SK-N-SH (cell line): ENCODE measurements around the gene EIF4G2. TPM values are rescaled to one million over a fixed set of nuclear protein-coding genes. Genes with fewer than 3 reads are reported as not detected.
A peak's percentile ranks its signal among the peaks of the same experiment; 100 is the strongest.

Source experiments
- CTCF ChIA-PET: fragments of 300-600, 350-600 bp; formaldehyde crosslinking; extraction: SDS; loops from one replicate; lab custom pipeline; 2021; lab: Yijun Ruan, JAX
- POLR2A ChIA-PET: fragments of 350-600 bp; sonication (Branson Sonifier 250); formaldehyde crosslinking; extraction: SDS; loops from one replicate; lab custom pipeline; 2020; ENCODE audit warnings: antibody characterized with exemption, inconsistent platforms; lab: Yijun Ruan, JAX
- DNase-seq: peaks from one replicate; pipeline ENCODE4 v3.0.0; 2012
- H2AFZ ChIP-seq: fragments of 200-600 bp; sonication (generic); 2 replicates; pipeline ENCODE4 v1.8.1; 2016; ENCODE audit warnings: antibody characterized with exemption, mild to moderate bottlenecking, low read depth
- H3F3A ChIP-seq: fragments of 200-600 bp; sonication (generic); replicated peaks from 2 replicates; pipeline ENCODE3; 2016; ENCODE audit warnings: antibody characterized with exemption, mild to moderate bottlenecking; ENCODE audit not compliant: insufficient read depth
- H3K27ac ChIP-seq, 2 experiments: fragments of 200-500 bp in 1 of 2; fragments of 200-600 bp in 1 of 2; sonication (Bioruptor generic) in 1 of 2; sonication (generic), shearing (Covaris generic) in 1 of 2; 2 replicates each; pipeline versions ENCODE4 v1.5.1 to v1.6.1; 2014 to 2016; ENCODE audit warnings: low read depth in 2 of 2, inconsistent platforms in 1 of 2, low read length in 1 of 2, mild to moderate bottlenecking in 1 of 2, mixed read lengths in 1 of 2
- H3K27me3 ChIP-seq: fragments of 200-600 bp; sonication (generic), shearing (Covaris generic); 2 replicates; pipeline ENCODE4 v1.6.1; 2016; ENCODE audit warnings: mixed run types; ENCODE audit not compliant: insufficient read depth
- H3K36me3 ChIP-seq, 2 experiments: fragments of 200-500 bp in 1 of 2; fragments of 200-600 bp in 1 of 2; sonication (Bioruptor generic) in 1 of 2; sonication (generic) in 1 of 2; replicated peaks in 1 of 2; 2 replicates each; pipeline versions ENCODE3 to v1.5.1; 2014 to 2016; ENCODE audit warnings: low read length in 1 of 2, mild to moderate bottlenecking in 1 of 2; ENCODE audit not compliant: insufficient read depth in 2 of 2, control insufficient read depth in 1 of 2
- H3K4me1 ChIP-seq, 2 experiments: fragments of 200-500 bp in 1 of 2; fragments of 200-600 bp in 1 of 2; sonication (Bioruptor generic) in 1 of 2; sonication (generic), shearing (Covaris generic) in 1 of 2; 2 replicates each; pipeline versions ENCODE4 v1.5.1 to v1.6.1; 2014 to 2016; ENCODE audit warnings: low read depth in 1 of 2, low read length in 1 of 2, mixed run types in 1 of 2; ENCODE audit not compliant: insufficient read depth in 2 of 2, control insufficient read depth in 1 of 2
- H3K4me2 ChIP-seq: fragments of 200-600 bp; sonication (generic), shearing (Covaris generic); 2 replicates; pipeline ENCODE4 v1.6.1; 2017; ENCODE audit warnings: mixed run types
- H3K4me3 ChIP-seq, 2 experiments: fragments of 200-500 bp in 1 of 2; fragments of 200-600 bp in 1 of 2; sonication (Bioruptor generic) in 1 of 2; sonication (generic), shearing (Covaris generic) in 1 of 2; 2 replicates each; pipeline versions ENCODE4 v1.5.1 to v1.8.1; 2014 to 2016; ENCODE audit warnings: low read depth in 2 of 2, inconsistent platforms in 1 of 2, low read length in 1 of 2, mild to moderate bottlenecking in 1 of 2, mixed read lengths in 1 of 2, moderate library complexity in 1 of 2
- H3K79me2 ChIP-seq: fragments of 200-600 bp; sonication (generic); 2 replicates; pipeline ENCODE4 v1.8.1; 2017; ENCODE audit warnings: mild to moderate bottlenecking; ENCODE audit not compliant: insufficient read depth
- H3K9ac ChIP-seq: fragments of 200-600 bp; sonication (generic); 2 replicates; pipeline ENCODE4 v1.6.1; 2017; ENCODE audit warnings: mixed run types
- H3K9me2 ChIP-seq: fragments of 200-600 bp; sonication (generic); 2 replicates; pipeline ENCODE4 v1.6.1; 2017; ENCODE audit warnings: mixed run types
- H3K9me3 ChIP-seq: fragments of 200-600 bp; sonication (generic); 2 replicates; pipeline ENCODE4 v1.6.1; 2017; ENCODE audit warnings: mixed run types, mild to moderate bottlenecking, moderate library complexity
- H4K20me1 ChIP-seq: fragments of 200-600 bp; sonication (generic); 2 replicates; pipeline ENCODE4 v1.6.1; 2017; ENCODE audit warnings: mild to moderate bottlenecking, mixed run types; ENCODE audit not compliant: insufficient read depth
- CHD2 ChIP-seq: fragments of 150-350 bp; IDR thresholded peaks from 2 replicates; pipeline ENCODE4 v1.6.1; 2018; ENCODE audit warnings: low read length; ENCODE audit not compliant: partially characterized antibody
- CTCF ChIP-seq: fragments of 200-600 bp; sonication (generic); IDR thresholded peaks from 2 replicates; pipeline ENCODE4 v1.6.1; 2017; ENCODE audit warnings: antibody characterized with exemption, mild to moderate bottlenecking, moderate library complexity
- ELF1 ChIP-seq: IDR thresholded peaks from 2 replicates; pipeline ENCODE4 v1.4.0; 2012
- FOXM1 ChIP-seq: IDR thresholded peaks from 2 replicates; pipeline ENCODE4 v1.4.0; 2012; ENCODE audit warnings: low read depth, mild to moderate bottlenecking
- IRF3 ChIP-seq: fragments of 150-350 bp; IDR thresholded peaks from 2 replicates; pipeline ENCODE4 v1.6.1; 2016; ENCODE audit warnings: mild to moderate bottlenecking, low read depth, low read length
- NFIC ChIP-seq: IDR thresholded peaks from 2 replicates; pipeline ENCODE4 v1.4.0; 2012; ENCODE audit warnings: borderline replicate concordance
- NRF1 ChIP-seq: IDR thresholded peaks from 2 replicates; pipeline ENCODE4 v1.6.1; 2012; ENCODE audit warnings: low read depth, mild to moderate bottlenecking, low read length
- PBX3 ChIP-seq: IDR thresholded peaks from 2 replicates; pipeline ENCODE4; 2012
- SMC3 ChIP-seq: IDR thresholded peaks from 2 replicates; pipeline ENCODE4 v1.6.1; 2012; ENCODE audit warnings: low read depth, low read length, improper control_type of control experiment
- TCF12 ChIP-seq: IDR thresholded peaks from 2 replicates; pipeline ENCODE4 v1.4.0; 2012
- WGBS: methylation state at CpG from one replicate; pipeline ENCODE4 v1.1.6; 2017; ENCODE audit warnings: low lambda C conversion rate; 5-methylcytosine and 5-hydroxymethylcytosine counted together
- polyA plus RNA-seq, 3 experiments: library from polyadenylated mRNA; depleted of rRNA; stranded (reverse); fragments of >200 nt; gene quantifications; 2 replicates each; pipeline ENCODE4 v1.2.3, GENCODE V29; 2012

The EIF4G2 gene
- polyA plus RNA-seq, 1 of the 3 experiments (the other 2 are of a cell fraction) = 298 TPM

DNA sequence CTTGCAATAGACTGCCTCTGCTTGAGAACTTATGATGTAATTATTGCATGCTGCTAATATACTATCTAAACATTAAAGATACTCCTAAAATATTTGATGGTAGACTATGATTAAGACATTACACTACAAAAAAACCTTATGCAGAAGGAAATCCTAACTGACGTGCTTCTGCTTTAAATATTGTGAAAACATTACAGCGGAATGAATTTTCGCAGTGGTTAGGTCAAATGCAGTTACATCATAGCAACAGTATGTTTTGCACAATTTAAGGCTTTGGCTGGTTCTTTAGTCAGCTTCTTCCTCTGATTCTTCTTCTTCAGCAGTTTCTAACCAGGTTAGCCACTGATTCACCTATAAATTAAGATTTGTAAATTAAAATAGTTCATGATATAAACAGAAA, 11.2 kb downstream of the EIF4G2 start:
- Histone ChIP-seq H3K9ac (no peak overlapping the region), H3K9me2 (no peaks in the 10 kb centered on the region), H3K4me1 (peaks cover 0 to 3% of the 10 kb centered on the region in 2 experiments; a peak in 2 of 4 replicates), H3K27ac (peak overlapping the region in 1 of 2 experiments; percentile 16; a peak in 1 of 4 replicates), H3K79me2 (peaks cover 19% of the 10 kb centered on the region; the same call in 1 of the 2 replicates), H3K9me3 (no peaks in the 10 kb centered on the region), H3K4me2 (no peak overlapping the region), H2AFZ (no peak overlapping the region), H4K20me1 (peaks cover 42% of the 10 kb centered on the region), H3K4me3 (no peak overlapping the region), H3K27me3 (no peaks in the 10 kb centered on the region), H3F3A (peaks cover 80% of the 10 kb centered on the region), H3K36me3 (peaks cover 63 to 66% of the 10 kb centered on the region in 2 experiments)
- ChIA-PET POLR2A (interaction anchor here (2.0 kb wide), 1 partner anchor 11 kb away, joined by 20 read pairs; the partner anchor contains the start of gene EIF4G2), CTCF (interaction anchor here (1.8 kb wide), 1 partner anchor 10 kb away, joined by 4 read pairs; no protein-coding TSS in a partner anchor)
- TF ChIP-seq IRF3 (no peak), TCF12 (no peak), ELF1 (no peak), NRF1 (no peak), CHD2 (no peak), FOXM1 (no peak), CTCF (no peak), SMC3 (no peak), PBX3 (no peak), NFIC (no peak)
- DNase-seq = no peak
- WGBS = 96% methylated on average over 3 of the region's 3 CpGs

- WGBS = 94% methylated on average over 2 of the region's 2 CpGs
- Histone ChIP-seq H3K79me2 (peaks cover 13% of the 10 kb centered on the region; the same call in 1 of the 2 replicates), H3K9ac (no peak overlapping the region), H3K9me2 (no peaks in the 10 kb centered on the region), H3K36me3 (peaks cover 57 to 61% of the 10 kb centered on the region in 2 experiments), H4K20me1 (peaks cover 37% of the 10 kb centered on the region), H2AFZ (no peak overlapping the region), H3K4me3 (no peak overlapping the region), H3K4me2 (no peak overlapping the region), H3F3A (peaks cover 74% of the 10 kb centered on the region), H3K4me1 (peaks cover 0 to 3% of the 10 kb centered on the region in 2 experiments; a peak in 2 of 4 replicates), H3K27me3 (no peaks in the 10 kb centered on the region), H3K27ac (peak overlapping the region in 1 of 2 experiments; percentile 1; a peak in 1 of 4 replicates), H3K9me3 (no peaks in the 10 kb centered on the region)
- DNase-seq = no peak
- POLR2A ChIA-PET = interaction anchor here (0.7 to 2.2 kb wide), 3 partner anchors 12 to 788 kb away, joined by 3 to 20 read pairs (median 10); partner anchors contain the start of gene EIF4G2
- TF ChIP-seq TCF12 = no peak
- no peak for TF ChIP-seq ELF1
- no peak for TF ChIP-seq FOXM1
- TF ChIP-seq IRF3 = no peak
- CTCF ChIA-PET = interaction anchor here (1.6 to 1.9 kb wide), 3 partner anchors 11 to 26 kb away, joined by 4 to 9 read pairs (median 8); no protein-coding TSS in a partner anchor
Measured at GRCh38 chr11:10797001-10797400, 11.7 kb downstream of the EIF4G2 start.
